Measurements from ENCODE around the gene TRABD.

GRCh38 chr22:50148991-50149721, 36.6 kb upstream of the TRABD start:
- peak; percentile 98 for TF ChIP-seq CTCF (conservative IDR thresholded peaks at IDR 0.05)
- TF ChIP-seq ZFX (IDR thresholded peaks at IDR 0.05), result no peak

All from C4-2B (cell line).